NCI-H1105 treated with DMSO at 0.1 percent for 48 hours (cell line): ENCODE results near the gene SGCB.

Experiments
- DNase-seq: peaks from one replicate; lab custom pipeline; 2025; lab: John Stamatoyannopoulos, UW

The SGCB gene

GRCh38 chr4:52019936-52020657, 18.0 kb downstream of the SGCB start, which contains the start of gene LRRC66:
Gene LRRC66, minus strand, starts transcription at chr4:52020363. Its CDS starts 2,750 bp downstream, at chr4:52017613.
- no peak for DNase-seq

GRCh38 chr4:52017814-52018213, 20.3 kb downstream of the SGCB start:
- no peak for DNase-seq

GRCh38 chr4:52016981-52017380, 21.1 kb downstream of the SGCB start:
- no peak for DNase-seq

- DNase-seq = no peak
Observed at GRCh38 chr4:52015366-52015765, 22.7 kb downstream of the SGCB start.

- DNase-seq = no peak
Observed at GRCh38 chr4:52014903-52015302, 23.2 kb downstream of the SGCB start.

- no peak for DNase-seq
Observed at GRCh38 chr4:52012651-52013050, 25.4 kb downstream of the SGCB start.

- no peak for DNase-seq
Observed at GRCh38 chr4:52010986-52011385, 27.1 kb downstream of the SGCB start.

- DNase-seq = no peak
Observed at GRCh38 chr4:52006887-52007286, 31.2 kb downstream of the SGCB start.

GRCh38 chr4:52005604-52006273, 32.4 kb downstream of the SGCB start:
- no peak for DNase-seq

- no peak for DNase-seq
Observed at GRCh38 chr4:52004414-52004813, 33.7 kb downstream of the SGCB start.

GRCh38 chr4:52001616-52002015, 36.5 kb downstream of the SGCB start:
- no peak for DNase-seq

GRCh38 chr4:51999250-51999649, 38.8 kb downstream of the SGCB start:
- no peak for DNase-seq

GRCh38 chr4:51998837-51999236, 39.3 kb downstream of the SGCB start:
- no peak for DNase-seq

- DNase-seq = no peak
Observed at GRCh38 chr4:51997647-51998046, 40.5 kb downstream of the SGCB start.

GRCh38 chr4:51995647-51996220, 42.4 kb downstream of the SGCB start:
- DNase-seq = no peak
